ENCODE results near the gene NUP85. TPM values are rescaled to one million over a fixed set of nuclear protein-coding genes. Genes with fewer than 3 reads are reported as not detected.
A peak's percentile ranks its signal among the peaks of the same experiment; 100 is the strongest.

The NUP85 gene
- total RNA-seq, 2 donors from 2014 or later = 19.7 to 40.2 TPM

- Histone ChIP-seq H3K9me3 (no peaks in the 10 kb centered on the region), H3K4me1 (peaks cover 26% of the 10 kb centered on the region), H3K36me3 (replicated peaks in 1 of 2; ENCODE audit: insufficient read depth in 1 of 2, low read depth in 2 of 2) (no peaks in the 10 kb centered on the region), H3K27me3 (no peaks in the 10 kb centered on the region), H3K27ac (peak overlapping the region; percentile 84 to 97 (median 96)), H3K4me3 (peak overlapping the region; percentile 42 to 90)
- ATAC-seq = no peak
- WGBS, 2 donors = 14 to 33% methylated on average over 3 to 6 of the region's 6 CpGs
- TF ChIP-seq CTCF (IDR thresholded peaks at IDR 0.05) (no peak), POLR2A (IDR thresholded peaks at IDR 0.05) (no peak)
- intact Hi-C loops (cut with DNase I) = no loop called here
- DNase-seq = no peak
Observed at GRCh38 chr17:75269844-75270217, 64.4 kb downstream of the NUP85 start.

- DNase-seq (peak; percentile 71 to 84 (median 82)), ATAC-seq (peak; percentile 63)
- H3K36me3 ChIP-seq (replicated peaks in 1 of 2; ENCODE audit: insufficient read depth in 1 of 2, low read depth in 2 of 2) = no peaks in the 10 kb centered on the region
- H3K9me3 ChIP-seq = no peaks in the 10 kb centered on the region
- H3K4me1 ChIP-seq = peaks cover 26% of the 10 kb centered on the region
- peak overlapping the region; percentile 42 to 90 for H3K4me3 ChIP-seq
- no peaks in the 10 kb centered on the region for H3K27me3 ChIP-seq
- intact Hi-C loops (cut with DNase I) = no loop called here
- TF ChIP-seq CTCF (IDR thresholded peaks at IDR 0.05) (peak in 4 of 7 experiments; percentile 22 to 49 (median 36)), POLR2A (IDR thresholded peaks at IDR 0.05) (peak; percentile 8 to 82 (median 79))
- peak overlapping the region; percentile 84 to 97 (median 96) for H3K27ac ChIP-seq
- WGBS, 2 donors = 0 to 1% methylated on average over 16 to 44 of the region's 47 CpGs
Observed at GRCh38 chr17:75270218-75270965, 64.9 kb downstream of the NUP85 start.

- peak within 1 kb of the TSS; percentile 84 to 97 (median 96) for H3K27ac ChIP-seq
- TF ChIP-seq POLR2A (IDR thresholded peaks at IDR 0.05) = peak in 1 of 3 donors; percentile 30
- no peak for TF ChIP-seq CTCF (IDR thresholded peaks at IDR 0.05)
- intact Hi-C loops (cut with DNase I) = no loop called here
- H3K4me1 ChIP-seq = peaks cover 26% of the 10 kb centered on the region
- ATAC-seq (no peak), DNase-seq (no peak)
- no peaks in the 10 kb centered on the region for H3K36me3 ChIP-seq (replicated peaks in 1 of 2; ENCODE audit: insufficient read depth in 1 of 2, low read depth in 2 of 2)
- WGBS, 2 donors = 0 to 2% methylated on average over 6 to 21 of the region's 39 CpGs
- H3K4me3 ChIP-seq = peak within 1 kb of the TSS; percentile 72 to 90
- H3K9me3 ChIP-seq = no peaks in the 10 kb centered on the region
- no peaks in the 10 kb centered on the region for H3K27me3 ChIP-seq
Observed at GRCh38 chr17:75270966-75271232, 65.4 kb downstream of the NUP85 start, which contains the start of gene MIF4GD. MIF4GD (minus strand) TSS chr17:75271231; CDS start chr17:75270195, 1,036 bp downstream.

- H3K36me3 ChIP-seq (replicated peaks in 1 of 2; ENCODE audit: insufficient read depth in 1 of 2, low read depth in 2 of 2) = no peaks in the 10 kb centered on the region
- intact Hi-C loops (cut with DNase I) = no loop called here
- ATAC-seq (peak; percentile 89), DNase-seq (peak; percentile 81 to 85 (median 82))
- WGBS, 2 donors = 0 to 1% methylated on average over 14 to 61 of the region's 74 CpGs
- H3K4me3 ChIP-seq = peak overlapping the region; percentile 72 to 80
- TF ChIP-seq POLR2A (IDR thresholded peaks at IDR 0.05) = peak in 1 of 3 donors; percentile 23
- peak; percentile 35 to 99 (median 85) for TF ChIP-seq CTCF (IDR thresholded peaks at IDR 0.05)
- peak overlapping the region; percentile 84 to 97 (median 96) for H3K27ac ChIP-seq
- no peaks in the 10 kb centered on the region for H3K9me3 ChIP-seq
- H3K27me3 ChIP-seq = no peaks in the 10 kb centered on the region
- H3K4me1 ChIP-seq = peaks cover 26% of the 10 kb centered on the region
Observed at GRCh38 chr17:75271233-75271954, 65.9 kb downstream of the NUP85 start.

All from body of pancreas (tissue), 4 donors.